AML-193 (cell line): ENCODE data around the gene ECHS1.
"Not testable (repeated sequence)": the region's sequence is repeated elsewhere in the genome, so short reads cannot be mapped to it uniquely, and the experiment has no call there.

Experiments
- DNase-seq, 2 experiments: peaks; one replicate each; lab custom pipeline; 2025; lab: John Stamatoyannopoulos, UW

Gene ECHS1

DNA sequence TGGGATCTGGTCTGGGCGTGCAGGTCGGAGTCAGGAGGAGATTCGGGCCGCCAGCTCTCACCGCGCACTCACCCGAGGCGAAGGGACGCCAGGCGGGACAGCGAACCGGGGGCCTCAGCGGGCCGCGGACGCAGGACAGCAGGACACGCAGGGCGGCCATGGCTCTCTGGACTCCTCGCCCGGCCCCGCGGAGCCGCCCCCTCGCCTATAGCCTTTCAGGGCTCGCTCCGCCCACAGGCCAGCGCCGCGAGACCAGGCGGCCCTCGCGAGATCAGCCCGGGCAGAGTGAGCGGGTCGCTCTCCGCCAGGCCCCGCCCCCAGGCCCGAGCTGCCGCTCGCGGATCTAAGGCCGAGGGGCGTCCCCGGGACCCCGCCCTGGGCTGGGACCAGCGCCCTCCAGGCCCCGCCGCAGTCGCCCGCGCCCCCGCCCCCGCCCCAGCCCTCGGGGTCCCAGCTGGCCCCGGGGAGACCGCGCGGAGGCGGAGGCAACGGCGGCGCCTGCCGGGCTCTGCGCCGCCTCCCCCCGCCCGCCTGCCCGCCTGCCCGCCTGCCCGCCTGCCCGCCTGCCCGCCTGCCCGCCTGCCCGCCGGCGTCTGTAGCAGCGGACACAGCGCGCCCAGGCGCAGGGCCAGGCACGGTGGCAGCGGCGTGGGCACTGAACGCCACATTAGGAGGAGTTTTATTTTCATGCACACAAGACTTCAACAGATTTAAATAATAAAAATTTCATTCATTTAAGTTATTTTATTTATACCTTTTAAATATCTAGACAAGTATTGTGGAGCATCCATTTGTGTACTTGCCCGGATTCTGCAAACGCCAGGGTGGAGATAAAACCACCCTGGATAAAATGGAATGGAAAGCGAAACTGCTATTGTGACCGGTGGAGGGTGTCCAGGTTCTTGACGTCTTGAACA lies at the start of gene ECHS1:
ECHS1 (minus strand) TSS at position 181 of the 917 bp plus-strand sequence; CDS start at position 160, 21 bp downstream.
- DNase-seq = peak; percentile 77 to 88

- no peak for DNase-seq
Observed at GRCh38 chr10:133422223-133422806, 49.2 kb upstream of the ECHS1 start.

GRCh38 chr10:133421336-133422222 lies 48.4 kb upstream of the ECHS1 start:
- DNase-seq = no peak

DNA sequence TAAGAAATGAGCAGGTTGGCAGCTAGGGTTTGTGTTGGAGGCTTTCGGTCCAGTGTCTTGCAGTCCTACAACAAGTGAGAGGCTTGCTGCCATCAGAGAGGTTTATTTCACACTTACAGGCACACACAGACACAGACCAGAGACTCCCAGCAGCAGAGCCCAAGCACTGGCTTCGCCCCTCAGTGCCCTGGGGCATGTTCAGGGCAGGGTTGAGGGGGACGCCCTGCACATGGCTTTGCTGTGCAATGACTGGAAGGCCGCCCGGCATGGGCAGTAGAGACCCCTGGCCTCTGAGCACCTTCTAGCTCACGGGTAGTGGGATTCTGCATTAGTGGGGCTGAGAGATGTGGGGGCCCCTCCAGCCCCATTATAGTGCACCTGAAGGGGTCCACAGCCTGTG lies 47.4 kb upstream of the ECHS1 start:
- DNase-seq = no peak

- no peak for DNase-seq
Observed at GRCh38 chr10:133420028-133420427, 46.9 kb upstream of the ECHS1 start.

DNA sequence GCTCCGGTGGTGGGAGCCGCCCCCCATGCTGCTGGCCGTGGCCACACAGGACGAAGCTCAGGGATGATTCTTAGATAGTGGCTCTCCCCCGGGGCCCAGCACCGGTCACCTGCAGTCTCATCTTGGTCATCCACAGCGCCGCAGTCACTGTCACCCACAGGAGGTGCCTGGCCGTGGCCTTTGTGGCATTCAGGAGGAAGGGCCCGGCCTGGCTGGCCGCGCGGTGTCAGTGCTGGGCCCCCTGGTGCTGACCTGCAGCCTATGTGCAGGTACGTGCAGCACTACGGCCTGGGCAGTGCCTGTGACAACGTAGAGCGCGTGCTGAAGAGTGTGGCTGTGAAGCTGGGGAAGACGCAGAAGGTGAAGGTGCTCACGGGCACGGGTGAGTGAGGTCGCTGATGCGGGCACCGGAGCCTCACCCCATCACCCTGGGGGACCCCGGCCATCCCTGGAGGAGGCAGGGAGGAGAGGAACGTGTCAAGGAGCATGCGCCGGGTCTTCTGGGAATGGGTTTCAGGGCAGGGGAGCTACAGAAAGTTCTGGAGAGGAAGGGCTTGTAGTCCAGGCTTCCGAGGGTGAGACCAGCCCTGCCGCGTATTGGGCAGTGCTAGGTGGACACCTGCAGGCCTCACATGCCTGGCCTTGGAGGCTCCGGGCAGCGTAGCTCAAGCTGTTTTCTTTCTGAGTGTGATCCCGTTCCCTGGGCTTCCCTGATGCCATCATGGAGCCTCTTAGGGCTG lies 46.2 kb upstream of the ECHS1 start:
- no peak for DNase-seq

GRCh38 chr10:133418289-133418993 lies 45.3 kb upstream of the ECHS1 start:
- DNase-seq = no peak

DNA sequence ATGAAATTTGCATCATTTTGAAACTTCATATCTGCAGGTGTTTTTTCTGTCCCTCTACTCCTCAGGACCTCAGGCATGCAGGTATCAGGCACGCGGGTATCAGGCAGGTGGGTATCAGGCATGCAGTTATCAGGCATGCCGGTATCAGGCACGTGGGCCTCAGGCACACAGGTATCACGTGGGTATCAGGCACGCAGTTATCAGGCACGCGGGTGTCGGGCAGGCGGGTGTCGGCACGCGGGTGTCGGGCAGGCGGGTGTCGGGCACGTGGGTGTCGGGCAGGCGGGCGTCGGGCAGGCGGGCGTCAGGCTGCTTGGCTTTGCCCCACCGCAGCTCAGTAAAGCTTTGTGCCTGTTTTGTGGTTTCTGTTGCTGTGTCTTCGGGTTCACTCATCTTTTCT lies 42.6 kb upstream of the ECHS1 start:
- DNase-seq = no peak

DNA sequence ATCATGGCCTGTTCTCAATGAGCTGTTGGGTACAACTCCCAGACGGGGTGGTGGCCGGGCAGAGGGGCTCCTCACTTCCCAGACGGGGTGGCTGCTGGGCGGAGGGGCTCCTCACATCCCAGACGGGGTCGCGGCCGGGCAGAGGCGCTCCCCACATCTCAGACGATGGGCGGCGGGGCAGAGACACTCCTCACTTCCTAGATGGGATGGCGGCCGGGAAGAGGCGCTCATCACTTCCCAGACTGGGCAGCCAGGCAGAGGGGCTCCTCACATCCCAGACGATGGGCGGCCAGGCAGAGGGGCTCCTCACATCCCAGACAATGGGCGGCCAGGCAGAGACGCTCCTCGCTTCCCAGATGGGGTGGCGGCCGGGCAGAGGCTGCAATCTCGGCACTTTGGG lies 41.2 kb upstream of the ECHS1 start:
- not testable (repeated sequence) for DNase-seq

GRCh38 chr10:133412381-133412711 lies 39.2 kb upstream of the ECHS1 start:
- no peak for DNase-seq

GRCh38 chr10:133411523-133412380 lies 38.6 kb upstream of the ECHS1 start:
- DNase-seq = no peak

DNA sequence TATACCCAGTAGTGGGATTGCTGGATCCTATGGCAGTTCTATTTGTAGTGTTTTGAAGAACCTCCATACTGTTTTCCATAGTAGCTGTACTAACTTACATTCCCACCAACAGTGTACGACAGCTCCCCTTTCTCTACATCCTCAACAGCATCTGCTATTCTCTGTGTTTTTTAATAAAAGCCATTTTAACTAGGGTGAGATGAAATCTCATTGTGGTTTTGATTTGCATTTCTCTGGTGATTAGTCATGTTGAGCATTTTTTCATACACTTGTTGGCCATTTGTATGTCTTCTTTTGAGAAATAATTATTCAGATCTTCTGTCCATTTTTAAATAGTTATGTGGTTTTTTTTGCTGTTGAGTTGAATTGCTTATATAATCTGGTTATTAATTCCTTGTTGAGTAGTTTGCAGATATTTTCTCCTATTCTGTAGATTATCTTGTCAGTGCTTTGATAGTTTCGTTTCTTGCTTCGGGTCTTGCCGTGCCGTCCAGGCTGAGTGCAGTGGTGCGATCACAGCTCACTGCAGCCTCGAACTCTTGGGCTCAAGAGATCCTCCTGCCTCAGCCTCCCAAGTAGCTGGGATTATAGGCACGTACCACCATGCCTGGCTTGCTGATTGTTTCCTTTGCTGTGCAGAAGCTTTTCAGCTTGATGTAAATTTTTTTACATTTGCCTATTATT lies 32.8 kb upstream of the ECHS1 start:
- no peak for DNase-seq

GRCh38 chr10:133405272-133405671 lies 32.1 kb upstream of the ECHS1 start:
- DNase-seq = no peak

GRCh38 chr10:133403784-133404183 lies 30.6 kb upstream of the ECHS1 start:
- DNase-seq = no peak

DNA sequence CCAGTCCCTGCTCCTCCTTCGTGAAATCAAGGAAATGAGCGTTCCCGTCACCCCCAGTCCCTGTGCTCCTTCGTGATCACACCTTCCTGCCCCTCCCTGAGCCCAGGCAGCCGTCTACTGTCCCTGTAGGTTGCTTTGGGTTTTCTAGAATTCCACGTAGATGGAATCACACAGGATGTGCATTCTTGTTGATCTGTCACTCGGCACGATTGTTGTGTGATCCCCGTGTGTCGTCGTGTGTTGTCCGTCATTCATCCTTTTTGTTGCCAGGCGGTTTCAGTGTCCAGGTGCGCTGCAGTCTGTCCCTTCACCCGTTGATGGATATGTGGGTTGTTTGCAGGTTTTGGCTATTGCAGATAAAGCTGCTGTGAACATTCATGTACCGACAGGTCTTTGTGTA lies 30.2 kb upstream of the ECHS1 start:
- no peak for DNase-seq

- DNase-seq = no peak
Observed at GRCh38 chr10:133401981-133402725, 29.0 kb upstream of the ECHS1 start.

GRCh38 chr10:133401500-133401899 lies 28.3 kb upstream of the ECHS1 start:
- DNase-seq = no peak

GRCh38 chr10:133400624-133401424 lies 27.7 kb upstream of the ECHS1 start:
- DNase-seq = no peak
